ENCODE data around the gene CPNE6.

- TF ChIP-seq YY1 (tag by site-specific recombination; IDR thresholded peaks at IDR 0.05): no peak
- no peak for TF ChIP-seq ATF2 (tag by site-specific recombination; IDR thresholded peaks at IDR 0.05; ENCODE audit: low read depth)
- no peak for TF ChIP-seq CTCF (tag by site-specific recombination; IDR thresholded peaks at IDR 0.05)
- no peak for TF ChIP-seq PATZ1 (tag by site-specific recombination; IDR thresholded peaks at IDR 0.05)
- no peak for TF ChIP-seq ELK4 (IDR thresholded peaks at IDR 0.05; ENCODE audit: borderline replicate concordance, low read depth, low read length)
- TF ChIP-seq BCL6B (tag by site-specific recombination; IDR thresholded peaks at IDR 0.05): no peak
- TF ChIP-seq ZNF513 (tag by site-specific recombination; IDR thresholded peaks at IDR 0.05): no peak
- TF ChIP-seq ZNF239 (tag by site-specific recombination; IDR thresholded peaks at IDR 0.05): no peak
Measured at GRCh38 chr14:24110523-24110922, 39.2 kb downstream of the CPNE6 start.

Measured in HEK293 (cell line).